Stimulated activated CD4-positive, alpha-beta T cell treated with anti-CD3 and anti-CD28 coated beads, TNF-alpha, amount 100 ng/mL, for 48 hours (primary cell): ENCODE results near the gene KRT20.
"Not testable (repeated sequence)": the region's sequence is repeated elsewhere in the genome, so short reads cannot be mapped to it uniquely, and the experiment has no call there.

Source experiments
- DNase-seq, 3 donors: peaks; one replicate each; pipeline ENCODE4 v3.0.0-alpha.2; 2020; ENCODE audit warnings: low read depth in 3 of 3

The KRT20 gene

GRCh38 chr17:40900809-40901356 is 15.8 kb upstream of the KRT20 start:
- no peak for DNase-seq

DNA sequence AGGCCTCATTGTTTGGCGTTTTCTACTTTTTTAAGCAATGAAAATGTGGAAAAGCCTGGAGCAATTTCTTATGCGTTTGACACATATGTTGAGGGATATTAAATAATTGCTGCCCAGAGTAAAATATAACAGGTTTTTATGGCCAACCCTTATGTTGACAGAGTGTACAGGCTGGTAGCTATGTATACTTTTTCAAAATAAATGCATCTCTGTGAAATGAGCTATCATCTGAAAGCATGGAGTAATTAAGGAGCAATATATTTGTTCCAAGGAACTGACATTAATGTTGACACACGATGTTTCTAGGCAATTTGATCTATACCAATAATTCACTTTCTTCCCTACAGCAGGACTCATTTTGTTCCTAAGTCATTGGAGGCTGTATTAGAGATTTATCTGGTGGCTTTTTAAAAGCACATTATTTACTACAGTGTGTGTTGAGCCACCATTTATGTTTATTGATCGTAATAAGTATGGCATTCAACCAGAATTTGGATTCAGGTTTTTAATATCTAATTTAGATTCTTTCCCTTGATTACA is 11.9 kb upstream of the KRT20 start:
- DNase-seq, result no peak

DNA sequence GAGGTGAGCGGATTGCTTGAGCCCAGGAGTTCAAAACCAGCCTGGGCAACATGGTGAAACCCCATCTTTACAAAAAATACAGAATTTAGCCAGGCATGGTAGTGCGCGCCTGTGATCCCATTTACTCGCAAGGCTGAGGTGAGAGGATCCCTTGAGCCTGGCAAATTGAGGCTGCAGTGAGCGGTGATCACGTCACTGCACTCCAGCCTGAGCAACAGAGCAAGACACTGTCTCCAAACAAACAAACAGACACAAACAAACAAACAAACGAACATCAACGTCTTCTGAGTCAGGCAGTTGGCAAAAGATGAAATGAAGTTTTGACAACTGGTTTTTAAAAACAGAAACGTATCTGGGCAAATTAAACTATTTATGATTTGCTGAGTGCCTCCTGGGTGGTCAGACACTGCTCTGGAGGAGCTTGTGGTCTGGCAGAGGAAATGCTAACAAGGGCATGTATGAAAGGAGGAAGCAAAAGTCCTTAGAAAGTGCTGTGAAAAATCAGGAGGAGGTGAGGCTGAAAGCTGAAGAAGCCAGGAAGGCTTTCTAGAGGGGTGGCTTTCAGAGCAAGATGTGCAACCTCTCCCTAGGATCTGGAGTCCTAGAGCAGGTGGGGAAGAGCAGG is 10.2 kb upstream of the KRT20 start:
- DNase-seq, result no peak

DNA sequence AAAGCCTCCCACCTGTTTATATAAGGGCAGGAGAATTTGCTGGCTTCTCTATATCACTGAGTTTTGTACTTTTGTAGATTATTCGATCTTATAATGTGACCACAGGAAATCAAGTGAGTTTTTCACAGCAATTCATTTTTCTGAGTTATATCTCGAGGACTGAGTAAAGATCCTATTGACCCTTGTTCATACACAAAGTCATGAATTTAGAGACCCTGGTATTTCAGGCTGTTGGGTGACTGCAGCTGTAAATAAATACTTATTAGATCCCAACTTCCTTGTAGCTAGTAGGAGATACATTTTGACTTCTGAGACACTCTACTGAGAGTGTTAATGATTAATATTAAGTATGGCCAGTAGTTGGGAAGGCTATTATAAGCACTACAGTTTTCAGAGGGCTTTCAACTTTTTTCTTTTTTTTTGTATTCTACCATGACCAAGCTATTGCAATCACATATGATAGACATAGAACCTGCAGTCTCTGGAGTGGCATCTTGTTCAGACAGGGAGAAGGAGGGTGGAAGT is 3.2 kb upstream of the KRT20 start:
- no peak for DNase-seq

DNA sequence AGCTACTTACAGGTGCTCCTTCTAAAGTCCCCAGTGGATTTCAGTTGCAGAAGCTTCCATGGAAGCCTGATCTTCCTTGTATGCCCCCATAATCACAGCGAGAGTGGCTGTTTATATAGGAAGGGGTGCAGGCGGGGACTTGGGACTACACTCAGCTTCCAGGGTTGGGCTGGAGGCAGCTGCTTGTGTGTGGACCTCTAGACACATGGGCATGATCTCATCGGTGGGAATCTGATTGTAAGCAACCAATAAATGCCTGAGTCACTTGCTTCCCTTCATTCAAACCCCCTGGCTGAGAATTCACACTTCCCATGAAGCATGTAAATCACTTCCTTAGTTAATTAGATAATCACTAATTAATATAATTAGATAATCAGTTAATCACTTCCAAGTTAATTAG is 1.0 kb upstream of the KRT20 start:
- no peak for DNase-seq

GRCh38 chr17:40883626-40884334 is 1.3 kb downstream of the KRT20 start:
- no peak for DNase-seq

GRCh38 chr17:40883031-40883430 is 2.0 kb downstream of the KRT20 start:
- DNase-seq, result no peak

DNA sequence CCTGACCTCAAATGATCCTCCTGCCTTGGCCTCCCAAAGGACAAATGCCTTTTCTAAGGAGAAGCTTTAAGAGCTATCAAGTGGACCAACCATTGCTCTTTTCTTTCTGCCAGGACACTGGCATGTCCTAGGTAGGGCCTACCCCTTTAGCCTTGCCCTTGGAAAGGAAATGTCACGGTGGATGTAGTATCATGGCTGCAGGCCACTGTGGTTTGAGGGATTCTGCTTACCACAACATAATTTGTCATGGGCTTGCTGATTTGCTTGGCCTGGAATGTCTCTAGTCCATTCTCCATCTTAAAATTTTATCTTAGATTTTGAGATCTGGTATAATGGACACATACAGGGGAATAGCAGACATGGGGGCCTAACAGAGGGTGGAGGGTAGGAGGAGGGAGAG is 6.0 kb downstream of the KRT20 start:
- no peak for DNase-seq

GRCh38 chr17:40878044-40878443 is 7.0 kb downstream of the KRT20 start:
- no peak for DNase-seq

DNA sequence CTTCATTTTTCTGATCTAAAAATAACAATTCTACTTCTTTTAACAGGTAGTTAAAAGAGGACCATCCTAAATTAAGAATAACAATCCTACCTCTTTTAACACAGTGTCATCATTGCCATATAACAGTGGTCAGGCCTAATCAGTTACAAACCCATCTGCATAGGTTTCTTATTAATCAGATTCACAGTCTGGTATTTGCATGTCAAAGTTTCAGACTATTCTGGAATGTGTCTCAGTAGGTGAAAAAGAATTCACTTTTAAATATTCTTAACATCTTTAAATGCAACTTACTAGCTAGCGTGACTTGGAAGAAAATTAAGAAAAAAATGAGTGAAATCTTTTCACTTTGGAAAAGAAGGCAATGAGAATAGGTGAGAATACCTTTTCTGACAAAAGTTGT is 11.2 kb downstream of the KRT20 start:
- no peak for DNase-seq

GRCh38 chr17:40873255-40873654 is 11.8 kb downstream of the KRT20 start:
- DNase-seq, result no peak

DNA sequence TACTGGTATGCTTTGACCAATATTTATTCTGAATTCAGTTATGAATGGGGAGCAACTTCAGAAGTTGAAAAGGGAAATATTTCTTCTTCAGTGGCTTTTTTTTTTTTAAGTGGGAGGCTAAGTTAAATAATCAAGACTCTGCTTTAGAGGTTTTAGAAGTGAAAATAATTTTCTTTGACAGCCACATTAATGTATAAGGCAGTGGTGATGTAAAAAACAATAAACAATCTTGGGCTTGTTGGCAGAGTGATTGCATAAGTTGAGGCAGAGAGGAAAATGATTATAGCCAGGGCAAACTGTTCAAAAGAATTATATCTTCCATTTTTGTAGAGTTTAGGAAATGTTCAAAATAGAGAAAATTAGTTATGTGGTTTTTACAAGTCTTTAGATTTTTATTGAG is 12.6 kb downstream of the KRT20 start:
- no peak for DNase-seq

DNA sequence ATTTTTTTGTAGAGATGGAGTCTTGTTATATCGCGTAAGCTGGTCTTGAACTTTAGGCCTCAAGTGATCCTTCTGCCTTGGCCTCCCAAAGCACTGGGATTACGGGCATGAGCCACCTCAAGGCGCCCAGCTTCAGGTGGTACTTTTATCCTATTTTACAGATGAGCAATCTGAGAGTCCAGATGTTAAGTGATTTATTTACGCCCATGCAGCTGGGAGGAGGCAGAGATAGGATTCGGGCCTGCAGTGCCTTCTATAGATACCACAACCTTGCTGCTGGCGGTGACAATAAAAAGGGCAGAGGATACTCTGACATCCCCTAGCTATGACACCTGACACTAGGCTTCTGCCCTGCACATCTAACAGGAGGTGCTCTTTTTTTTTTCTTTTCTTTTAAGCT is 13.7 kb downstream of the KRT20 start:
- DNase-seq, result no peak

DNA sequence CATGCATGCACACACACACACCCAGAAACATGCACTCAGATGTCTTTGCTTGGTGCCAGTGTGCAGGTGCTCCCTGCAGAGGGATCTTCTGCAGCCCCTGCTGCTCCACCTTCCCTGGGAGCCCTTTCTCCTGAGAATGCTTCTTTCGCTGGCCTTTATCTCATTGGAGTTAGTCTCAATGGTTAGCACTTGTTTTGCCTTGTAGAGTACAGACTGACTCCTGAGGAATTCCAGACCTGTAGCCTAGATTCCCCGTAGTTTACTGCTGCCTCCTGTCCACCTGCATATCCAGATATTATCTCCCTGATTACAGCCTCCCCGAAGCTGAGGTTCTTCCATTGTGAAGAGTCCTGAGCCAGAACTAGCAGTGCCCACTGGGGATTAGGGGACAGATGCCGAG is 14.9 kb downstream of the KRT20 start:
- no peak for DNase-seq

DNA sequence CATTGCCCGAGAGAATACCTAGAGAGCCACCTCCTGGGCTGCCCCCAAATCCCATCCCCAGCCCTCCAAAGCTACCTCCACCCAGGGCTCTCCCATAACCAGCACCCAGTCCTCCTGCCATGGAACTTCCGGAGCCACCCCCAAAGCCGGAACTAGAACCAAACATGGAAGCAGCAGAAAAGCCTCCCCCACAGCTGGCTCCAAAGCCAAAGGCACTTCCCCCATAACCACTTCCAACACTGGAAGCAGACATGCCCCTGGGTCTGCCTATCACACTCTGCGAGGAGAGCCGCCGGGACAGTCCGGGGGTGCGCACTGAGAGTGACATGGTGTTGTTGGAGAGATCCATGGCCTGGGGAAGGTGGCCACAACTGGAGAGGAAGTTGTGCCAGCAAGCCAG is 18.2 kb downstream of the KRT20 start, which contains the start of gene KRT12:
Gene KRT12, minus strand, starts transcription at position 386 of the 400 bp plus-strand sequence. Its CDS starts 37 bp downstream, at position 349.
- DNase-seq, result no peak

DNA sequence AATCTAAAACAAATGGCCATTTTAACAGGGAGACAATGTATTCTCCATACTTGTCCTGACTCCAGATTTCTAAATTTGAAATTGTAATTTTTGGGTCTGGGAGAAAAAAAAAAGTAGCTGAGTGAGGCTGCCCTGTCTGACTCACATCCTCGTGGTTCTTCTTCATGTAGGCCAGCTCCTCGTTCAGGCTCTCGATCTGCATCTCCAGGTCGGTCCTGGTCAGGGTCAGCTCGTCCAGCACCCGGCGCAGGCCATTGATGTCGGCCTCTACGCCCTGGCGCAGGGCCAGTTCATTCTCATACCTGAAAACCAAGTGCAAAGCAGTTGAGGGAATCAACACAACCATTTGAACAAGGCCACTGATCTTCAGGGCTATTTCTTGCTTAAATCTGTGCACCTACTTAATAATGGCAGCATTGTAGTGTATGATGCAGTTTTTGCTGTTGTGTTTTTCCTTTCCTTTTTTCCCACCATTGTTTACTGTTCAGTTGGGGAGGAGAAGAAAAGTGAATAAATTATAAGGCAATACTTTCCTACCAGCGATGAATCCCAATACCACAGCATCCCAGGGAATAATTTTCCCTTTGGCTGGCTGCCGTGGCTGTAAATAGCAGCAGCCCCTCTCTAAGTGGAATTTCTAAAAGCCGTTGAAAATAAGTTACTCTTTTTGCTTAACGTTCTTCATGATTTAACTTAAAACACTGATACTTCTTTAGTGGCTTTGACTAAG is 20.2 kb downstream of the KRT20 start:
- DNase-seq, result no peak

DNA sequence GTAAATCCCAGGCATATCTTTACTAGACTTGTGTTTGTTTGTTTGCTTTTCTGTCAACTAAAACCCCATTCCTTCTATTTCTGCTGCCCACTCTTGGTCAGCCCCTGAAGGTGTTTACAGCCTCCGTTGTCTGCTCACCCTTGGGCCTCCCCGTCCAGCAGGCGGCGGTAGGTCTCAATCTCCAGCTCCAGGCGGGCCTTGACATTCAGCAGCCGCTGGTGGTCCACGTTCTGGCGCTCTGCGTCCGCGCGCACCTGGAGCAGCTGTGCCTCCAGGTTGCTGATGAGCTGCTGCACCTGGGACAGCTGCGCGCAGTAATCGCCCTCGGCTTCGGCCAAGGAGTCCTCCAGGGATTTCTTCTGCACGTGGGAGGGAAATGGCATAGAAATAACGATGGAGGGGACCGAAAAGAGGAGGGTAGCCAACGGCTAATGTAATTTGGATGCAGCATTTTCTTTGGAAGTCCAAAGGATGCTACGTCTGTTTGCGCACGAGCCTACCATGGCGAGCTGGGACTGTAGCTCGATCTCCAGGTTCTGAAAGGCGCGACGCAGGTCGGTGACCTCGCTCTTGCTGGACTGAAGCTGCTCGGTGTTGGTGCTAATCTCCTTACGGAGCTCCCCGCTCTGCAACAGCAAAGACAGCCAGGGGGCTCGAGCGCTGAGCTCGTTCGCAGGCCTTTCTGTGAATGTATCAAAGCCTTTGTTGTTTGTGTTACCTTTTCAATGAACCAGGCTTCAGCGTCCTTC is 21.9 kb downstream of the KRT20 start:
- no peak for DNase-seq

DNA sequence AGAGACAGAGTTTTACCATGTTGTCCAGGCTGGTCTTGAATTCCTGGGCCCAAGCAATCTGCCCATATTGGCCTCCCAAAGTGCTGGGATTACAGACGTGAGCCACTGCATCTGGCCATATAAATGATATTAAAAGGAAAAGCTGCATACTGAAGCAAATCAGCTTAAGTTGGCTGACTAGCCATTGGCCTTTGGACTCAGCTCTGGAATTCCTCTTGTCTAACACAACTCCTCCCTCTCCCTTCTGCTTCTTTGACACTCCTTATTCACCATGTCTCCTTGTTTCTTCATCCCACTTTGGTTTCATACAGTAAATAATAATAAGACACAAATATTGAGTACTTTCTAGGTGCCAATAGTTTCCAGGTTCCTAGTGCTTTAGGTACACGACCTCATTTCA is 25.5 kb downstream of the KRT20 start:
- DNase-seq, result no peak

GRCh38 chr17:40858667-40859066 is 26.4 kb downstream of the KRT20 start:
- DNase-seq, result not testable (repeated sequence)

GRCh38 chr17:40857535-40857934 is 27.5 kb downstream of the KRT20 start:
- DNase-seq, result no peak

DNA sequence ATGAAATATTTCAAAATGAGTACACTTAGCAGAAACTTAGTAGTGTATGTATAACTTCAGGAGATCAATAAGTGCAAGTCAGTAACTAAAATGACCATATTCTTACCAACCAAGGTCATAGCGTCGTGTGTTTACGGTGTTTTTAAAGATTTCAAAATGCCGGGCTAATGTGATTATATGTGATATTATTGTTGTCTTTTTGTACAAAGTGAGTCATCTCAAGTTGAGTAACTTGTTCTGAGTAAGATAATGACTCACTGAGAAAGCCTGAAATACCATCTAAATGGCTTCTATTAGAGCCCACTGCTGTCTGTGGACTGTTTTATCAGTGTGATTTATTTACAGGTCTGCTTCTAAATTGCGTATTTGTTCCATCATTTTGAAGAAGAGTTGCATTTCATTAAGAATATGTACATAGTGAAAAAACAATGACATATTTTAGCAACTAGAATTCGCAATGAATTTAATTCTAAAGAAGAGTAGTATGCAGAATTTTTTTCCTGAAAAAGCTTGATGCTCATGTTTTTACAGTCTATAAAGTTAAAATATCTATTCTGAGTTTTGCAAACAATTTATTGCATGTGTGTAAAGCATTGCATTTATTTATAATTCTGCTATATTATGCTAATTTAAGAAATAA is 30.7 kb downstream of the KRT20 start:
- no peak for DNase-seq
